AML-193 (cell line): ENCODE data around the gene RABGAP1L.
"Not testable (repeated sequence)": the region's sequence is repeated elsewhere in the genome, so short reads cannot be mapped to it uniquely, and the experiment has no call there.

Source experiments
- DNase-seq, 2 experiments: peaks; one replicate each; lab custom pipeline; 2025; lab: John Stamatoyannopoulos, UW

The RABGAP1L gene

GRCh38 chr1:174874331-174875053 lies 715.2 kb downstream of the RABGAP1L start:
- no peak for DNase-seq

- DNase-seq: no peak
These were observed 716.0 kb downstream of the RABGAP1L start for GRCh38 chr1:174875306-174875705.

DNA sequence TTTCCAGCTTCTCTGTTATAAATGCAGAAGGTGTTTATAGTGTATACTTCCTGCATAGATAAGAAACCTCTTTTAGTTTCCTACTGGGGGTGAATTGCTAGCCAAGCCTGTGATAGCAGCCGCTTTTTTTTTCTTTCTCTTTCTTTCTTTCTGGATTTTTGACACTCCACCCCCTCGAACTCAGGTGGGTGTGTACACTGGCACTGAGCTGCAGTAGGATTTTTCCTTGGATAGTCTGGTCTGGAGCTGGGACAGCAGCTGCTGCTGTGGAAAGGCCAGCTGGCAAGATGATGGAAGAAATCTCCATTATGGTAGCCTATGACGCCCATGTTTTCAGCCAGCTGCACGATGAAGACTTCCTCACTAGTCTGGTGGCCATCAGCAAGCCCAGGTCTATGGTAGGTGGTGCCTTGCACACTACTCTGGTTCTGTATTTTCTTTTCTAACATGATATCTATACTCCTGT lies 717.9 kb downstream of the RABGAP1L start:
- no peak for DNase-seq

DNA sequence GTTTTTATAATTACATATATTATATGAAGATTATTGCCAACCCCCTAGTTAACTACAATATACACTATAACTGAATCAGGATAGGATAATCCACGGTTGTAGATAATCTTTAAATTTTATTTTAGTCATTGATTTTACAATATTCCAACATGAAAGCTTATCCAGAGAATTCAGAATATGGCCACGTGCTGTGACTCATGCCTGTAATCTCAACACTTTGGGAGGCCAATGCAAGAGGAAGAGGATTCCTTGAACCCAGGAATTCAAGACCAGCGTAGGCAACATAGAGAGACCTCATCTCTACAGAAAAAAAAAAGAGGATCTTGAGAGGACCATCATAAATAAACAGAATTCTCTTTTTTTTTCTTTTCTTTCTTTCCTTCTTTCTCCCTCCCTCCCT lies 720.9 kb downstream of the RABGAP1L start:
- no peak for DNase-seq

DNA sequence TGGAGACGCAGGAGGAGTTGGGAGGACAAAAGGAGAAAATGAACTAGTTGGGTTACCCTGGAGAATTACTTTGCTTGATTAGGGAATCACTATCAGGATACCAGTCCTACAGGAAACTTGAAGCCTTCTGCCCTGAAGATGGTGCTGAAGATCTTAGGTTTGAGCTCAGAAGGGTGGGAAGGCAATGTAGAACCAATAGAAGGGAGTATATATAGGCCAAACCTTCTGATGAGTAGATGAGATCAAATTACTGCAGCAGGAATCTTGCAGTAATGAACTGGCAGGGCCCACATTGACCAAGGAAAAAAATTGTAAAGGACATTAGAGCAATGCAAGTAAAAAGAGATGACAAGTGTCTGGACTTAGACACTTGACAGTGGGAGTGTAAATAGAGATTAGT lies 724.1 kb downstream of the RABGAP1L start:
- DNase-seq: no peak

GRCh38 chr1:174884038-174884437 lies 724.7 kb downstream of the RABGAP1L start:
- no peak for DNase-seq

- DNase-seq: no peak
These were observed 725.2 kb downstream of the RABGAP1L start for GRCh38 chr1:174884566-174884965.

GRCh38 chr1:174890024-174890423 lies 730.7 kb downstream of the RABGAP1L start:
- no peak for DNase-seq

- DNase-seq: no peak
These were observed 732.7 kb downstream of the RABGAP1L start for GRCh38 chr1:174892016-174892415.

- DNase-seq: no peak
These were observed 734.9 kb downstream of the RABGAP1L start for GRCh38 chr1:174894117-174894762.

DNA sequence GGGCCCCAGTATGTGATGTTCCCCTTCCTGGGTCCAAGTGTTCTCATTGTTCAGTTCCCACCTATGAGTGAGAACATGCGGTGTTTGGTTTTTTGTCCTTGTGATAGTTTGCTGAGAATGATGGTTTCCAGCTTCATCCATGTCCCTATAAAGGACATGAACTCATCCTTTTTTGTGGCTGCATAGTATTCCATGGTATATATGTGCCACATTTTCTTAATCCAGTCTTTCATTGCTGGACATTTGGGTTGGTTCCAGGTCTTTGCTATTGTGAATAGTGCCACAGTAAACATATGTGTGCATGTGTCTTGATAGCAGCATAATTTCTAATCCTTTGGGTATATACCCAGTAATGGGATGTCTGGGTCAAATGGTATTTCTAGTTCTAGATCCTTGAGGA lies 736.3 kb downstream of the RABGAP1L start:
- not testable (repeated sequence) for DNase-seq

DNA sequence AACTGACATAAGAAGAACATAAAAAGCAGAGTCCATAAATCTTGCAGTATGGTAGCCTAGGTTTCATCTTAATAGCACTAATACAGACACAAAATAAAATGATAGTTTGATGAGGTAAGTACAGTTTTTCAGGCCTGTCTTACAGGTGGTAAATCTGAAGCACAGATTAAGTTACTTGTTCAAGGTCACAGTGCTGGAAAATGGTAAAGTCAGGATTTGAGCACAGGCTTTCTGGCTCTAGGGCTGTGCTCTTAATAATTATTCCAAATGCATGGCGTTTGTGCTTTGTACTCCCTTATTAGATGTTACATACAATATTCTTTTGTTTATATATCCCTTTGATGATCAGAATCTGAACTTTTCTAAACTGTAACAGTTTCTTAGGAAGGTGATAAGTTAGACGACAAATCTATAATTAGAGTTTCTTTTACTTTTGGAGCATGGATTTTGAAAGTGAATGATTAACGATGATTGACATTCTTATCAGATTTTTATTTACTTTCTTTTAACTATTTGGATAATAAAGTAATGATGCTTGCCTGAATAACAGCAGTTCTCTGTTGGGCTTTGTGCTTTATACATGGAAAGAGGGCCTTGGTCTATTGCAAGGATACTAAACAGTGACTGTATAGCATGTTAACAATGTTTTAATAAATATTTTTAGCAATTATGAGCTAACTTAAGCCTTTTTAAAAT lies 738.9 kb downstream of the RABGAP1L start:
- no peak for DNase-seq

- no peak for DNase-seq
These were observed 741.0 kb downstream of the RABGAP1L start for GRCh38 chr1:174900317-174900716.

DNA sequence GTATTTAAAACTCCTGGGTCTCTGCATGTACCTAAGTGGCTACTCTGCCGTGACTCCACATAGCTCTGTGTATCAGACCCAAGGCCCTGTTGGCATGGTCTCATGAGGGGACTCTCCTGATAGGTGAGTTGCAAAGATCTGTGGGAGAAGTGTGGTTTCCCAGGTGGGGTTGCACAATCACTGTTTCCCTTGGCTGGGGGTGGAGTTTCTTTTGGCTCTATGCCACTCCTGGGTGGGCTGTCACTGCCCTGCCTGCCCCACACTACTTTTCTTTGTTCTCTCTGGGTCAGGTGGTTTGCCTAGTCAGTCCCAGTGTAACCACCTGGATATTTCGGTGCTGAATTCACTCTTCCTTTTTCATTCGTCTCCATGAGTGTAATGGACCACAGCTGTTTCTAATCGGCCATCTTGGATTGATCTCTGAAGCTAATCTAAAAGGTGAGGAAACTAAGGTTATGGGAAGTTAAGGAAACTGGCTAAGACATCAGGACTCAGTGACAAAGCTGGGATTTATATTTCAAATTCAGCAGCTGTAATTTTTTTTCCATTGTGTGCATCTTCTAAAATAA lies 743.3 kb downstream of the RABGAP1L start:
- DNase-seq: no peak

GRCh38 chr1:174911606-174912005 lies 752.3 kb downstream of the RABGAP1L start:
- no peak for DNase-seq

GRCh38 chr1:174912264-174912663 lies 752.9 kb downstream of the RABGAP1L start:
- DNase-seq: no peak

- DNase-seq: no peak
These were observed 754.0 kb downstream of the RABGAP1L start for GRCh38 chr1:174913225-174913903.

GRCh38 chr1:174914991-174915390 lies 755.7 kb downstream of the RABGAP1L start:
- DNase-seq: no peak

- DNase-seq: no peak
These were observed 757.5 kb downstream of the RABGAP1L start for GRCh38 chr1:174916846-174917245.

DNA sequence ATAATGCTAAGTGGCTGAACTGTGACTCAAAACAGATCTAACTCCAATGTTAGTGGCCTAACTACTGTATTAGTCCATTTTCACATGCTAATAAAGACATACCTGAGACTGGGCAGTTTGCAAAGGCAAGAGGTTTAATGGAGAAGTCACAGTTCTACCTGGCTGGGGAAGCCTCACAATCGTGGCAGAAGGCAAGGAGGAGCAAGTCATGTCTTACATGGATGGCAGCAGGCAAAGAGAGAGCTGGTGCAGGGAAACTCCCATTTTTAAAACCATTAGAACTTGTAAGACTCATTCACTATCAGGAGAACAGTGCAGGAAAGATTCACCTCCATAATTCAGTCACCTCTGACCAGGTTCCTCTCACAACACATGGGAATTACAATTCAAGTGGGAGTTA lies 760.8 kb downstream of the RABGAP1L start:
- DNase-seq: no peak

DNA sequence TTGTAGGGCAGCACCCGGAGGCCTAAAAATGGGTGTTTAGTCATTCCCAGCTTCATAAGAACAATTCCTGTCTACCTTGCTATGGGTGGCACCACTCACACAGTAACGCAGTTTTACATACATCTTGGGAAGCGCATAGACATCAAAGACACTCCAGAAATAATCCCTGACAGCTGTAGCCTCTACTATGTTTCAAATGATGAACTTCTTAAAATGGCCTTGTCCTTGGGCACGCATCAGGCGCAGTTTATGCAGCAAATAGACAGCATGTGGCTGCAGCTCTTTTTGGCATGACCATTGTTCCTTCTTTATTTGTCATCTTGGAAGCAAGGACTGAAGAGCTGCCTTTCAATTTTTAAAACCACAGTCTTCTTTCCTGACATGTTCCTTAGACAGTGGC lies 762.8 kb downstream of the RABGAP1L start:
- DNase-seq: no peak

GRCh38 chr1:174923820-174924219 lies 764.5 kb downstream of the RABGAP1L start:
- no peak for DNase-seq
